Suprapubic skin (tissue), 4 donors: ENCODE data around the gene VSTM2B. TPM values are rescaled to one million over a fixed set of nuclear protein-coding genes. Genes with fewer than 3 reads are reported as not detected.

ENCODE experiments used
- DNase-seq, 2 donors: peaks; one replicate each; pipeline ENCODE4 v3.0.0-alpha.2; 2019; ENCODE audit warnings: low spot score in 2 of 2
- H3K27ac ChIP-seq: fragments of 200-600 bp; sonication (generic); one replicate; pipeline ENCODE4 v1.5.1; 2019
- H3K27me3 ChIP-seq: fragments of 200-600 bp; sonication (generic); one replicate; pipeline ENCODE4 v1.5.1; 2019
- H3K36me3 ChIP-seq: fragments of 200-600 bp; sonication (generic); one replicate; pipeline ENCODE4 v1.5.1; 2019
- H3K4me1 ChIP-seq: fragments of 200-600 bp; sonication (generic); one replicate; pipeline ENCODE4 v1.5.1; 2019
- H3K4me3 ChIP-seq: fragments of 200-600 bp; sonication (generic); one replicate; pipeline ENCODE4 v1.5.1; 2019; ENCODE audit warnings: mild to moderate bottlenecking
- H3K9me3 ChIP-seq: fragments of 200-600 bp; sonication (generic); one replicate; pipeline ENCODE4 v1.5.1; 2019
- CTCF ChIP-seq, 2 donors: fragments of 200-600 bp in 1 of 2; fragments of 450-650 bp in 1 of 2; sonication (generic) in 1 of 2; IDR thresholded peaks; one replicate each; pipeline ENCODE4 v1.5.1; 2016 to 2019; ENCODE audit warnings: antibody characterized with exemption in 2 of 2, mild to moderate bottlenecking in 1 of 2, moderate library complexity in 1 of 2
- EP300 ChIP-seq: sonication (generic); formaldehyde crosslinking; IDR thresholded peaks from one replicate; pipeline ENCODE4 v1.6.1; 2017; ENCODE audit warnings: antibody characterized with exemption
- POLR2A ChIP-seq, 2 donors: fragments of 450-650 bp; IDR thresholded peaks; one replicate each; pipeline ENCODE4 v1.6.1; 2017; ENCODE audit warnings: antibody characterized with exemption in 2 of 2, mild to moderate bottlenecking in 2 of 2, moderate library complexity in 2 of 2
- POLR2AphosphoS5 ChIP-seq, 3 donors: sonication (generic); formaldehyde crosslinking; IDR thresholded peaks; one replicate each; pipeline ENCODE4 v1.6.1; 2017; ENCODE audit warnings: antibody characterized with exemption in 3 of 3
- WGBS: methylation state at CpG from one replicate; pipeline ENCODE4 v1.1.5; 2018; 5-methylcytosine and 5-hydroxymethylcytosine counted together
- total RNA-seq, 4 donors: library from RNA; depleted of rRNA; stranded (reverse); fragments of >200 nt; gene quantifications; one replicate each; pipeline ENCODE4 v1.1.0, GENCODE V29; 2016

The VSTM2B gene
- total RNA-seq, 4 donors from 2014 or later = not detected

- Histone ChIP-seq H3K27me3 (peaks cover 95% of the 10 kb centered on the region), H3K36me3 (no peaks in the 10 kb centered on the region), H3K27ac (no peak overlapping the region), H3K4me3 (no peak overlapping the region), H3K4me1 (peaks cover 43% of the 10 kb centered on the region), H3K9me3 (no peaks in the 10 kb centered on the region)
- WGBS = 13% methylated on average over 5 of the region's 14 CpGs
- DNase-seq = no peak
- TF ChIP-seq CTCF (IDR thresholded peaks at IDR 0.05) (no peak), POLR2AphosphoS5 (IDR thresholded peaks at IDR 0.05) (no peak), POLR2A (IDR thresholded peaks at IDR 0.05) (no peak), EP300 (no peak)
These were observed 1.4 kb upstream of the VSTM2B start for GRCh38 chr19:29524201-29524911.

- DNase-seq = no peak
- WGBS = under 1% methylated on average over 23 of the region's 80 CpGs
- Histone ChIP-seq H3K27me3 (peaks cover 95% of the 10 kb centered on the region), H3K9me3 (no peaks in the 10 kb centered on the region), H3K4me1 (peaks cover 51% of the 10 kb centered on the region), H3K36me3 (no peaks in the 10 kb centered on the region), H3K4me3 (no peak overlapping the region), H3K27ac (no peak overlapping the region)
- no peak for TF ChIP-seq EP300
These were observed 622 bp upstream of the VSTM2B start for GRCh38 chr19:29524912-29525831.

GRCh38 chr19:29526730-29527499 is 1.1 kb downstream of the VSTM2B start:
- Histone ChIP-seq H3K9me3 (no peaks in the 10 kb centered on the region), H3K27me3 (peaks cover 98% of the 10 kb centered on the region), H3K36me3 (no peaks in the 10 kb centered on the region), H3K4me3 (peak overlapping the region; percentile 32), H3K27ac (no peak overlapping the region), H3K4me1 (peaks cover 54% of the 10 kb centered on the region)
- no peak for TF ChIP-seq CTCF (IDR thresholded peaks at IDR 0.05)
- TF ChIP-seq EP300 = no peak
- no peak for TF ChIP-seq POLR2A (IDR thresholded peaks at IDR 0.05)
- TF ChIP-seq POLR2AphosphoS5 (IDR thresholded peaks at IDR 0.05) = no peak
- WGBS = 1% methylated on average over 35 of the region's 79 CpGs
- DNase-seq = no peak

- Histone ChIP-seq H3K4me3 (peak overlapping the region; percentile 40), H3K27me3 (peaks cover 95% of the 10 kb centered on the region)
- 10% methylated on average over 18 of the region's 31 CpGs for WGBS
These were observed 1.9 kb downstream of the VSTM2B start for GRCh38 chr19:29527500-29528328.

More at GRCh38 chr19:29527500-29528328, 1.9 kb downstream of the VSTM2B start:
- H3K36me3 ChIP-seq = no peaks in the 10 kb centered on the region
- no peaks in the 10 kb centered on the region for H3K9me3 ChIP-seq
- peaks cover 54% of the 10 kb centered on the region for H3K4me1 ChIP-seq
- no peak for TF ChIP-seq POLR2AphosphoS5 (IDR thresholded peaks at IDR 0.05)
- no peak for TF ChIP-seq EP300
- no peak for TF ChIP-seq CTCF (IDR thresholded peaks at IDR 0.05)
- TF ChIP-seq POLR2A (IDR thresholded peaks at IDR 0.05) = no peak
- no peak for DNase-seq
- no peak overlapping the region for H3K27ac ChIP-seq
